Thoracic aorta (tissue), 2 donors: ENCODE results near the gene DCC. TPM values are rescaled to one million over a fixed set of nuclear protein-coding genes. Genes with fewer than 3 reads are reported as not detected.

Experiments used
- ATAC-seq: fragments of 150-250 bp; one replicate; pipeline ENCODE4 v1.8.0; 2017; ENCODE audit warnings: low read depth; ENCODE audit not compliant: insufficient number of reproducible peaks, low FRiP score
- DNase-seq: peaks from one replicate; pipeline ENCODE4 v3.0.0-alpha.2; 2020; ENCODE audit warnings: low spot score
- H3K27ac ChIP-seq, 2 donors: fragments of 200-600 bp; sonication (generic); 1 replicate in 1 of 2; 2 replicates in 1 of 2; pipeline ENCODE4 v1.5.1; 2016; ENCODE audit warnings: mild to moderate bottlenecking in 2 of 2, moderate library complexity in 2 of 2
- H3K27me3 ChIP-seq: fragments of 200-600 bp; sonication (generic); replicated peaks from 2 replicates; pipeline ENCODE4 v1.6.0; 2016; ENCODE audit warnings: mild to moderate bottlenecking; ENCODE audit not compliant: insufficient read depth
- H3K36me3 ChIP-seq: fragments of 200-600 bp; sonication (generic); one replicate; pipeline ENCODE4 v1.5.1; 2016
- H3K4me1 ChIP-seq, 2 donors: fragments of 200-600 bp; sonication (generic); 1 replicate in 1 of 2; 2 replicates in 1 of 2; pipeline versions ENCODE4 v1.5.1 to v1.6.0; 2016; ENCODE audit warnings: low read depth in 2 of 2, mild to moderate bottlenecking in 1 of 2; ENCODE audit not compliant: control insufficient read depth in 1 of 2
- H3K4me3 ChIP-seq: fragments of 200-600 bp; sonication (generic); 2 replicates; pipeline ENCODE4 v1.5.1; 2016; ENCODE audit warnings: mild to moderate bottlenecking
- H3K9me3 ChIP-seq: fragments of 200-600 bp; sonication (generic); 2 replicates; pipeline ENCODE4 v1.5.1; 2016
- total RNA-seq, 2 donors: library from RNA; depleted of rRNA; stranded (reverse); fragments of >200 nt; gene quantifications; one replicate each; pipeline versions ENCODE4 v1.1.0 to v1.2.3, GENCODE V29; 2016
- TF ChIP-seq, protein P1 (sequence below): fragments of 200-600 bp; sonication (generic); IDR thresholded peaks from one replicate; pipeline ENCODE4 v1.5.1; 2019; ENCODE audit warnings: antibody characterized with exemption

DCC gene
- total RNA-seq, 2 donors from 2014 or later = not detected

DNA sequence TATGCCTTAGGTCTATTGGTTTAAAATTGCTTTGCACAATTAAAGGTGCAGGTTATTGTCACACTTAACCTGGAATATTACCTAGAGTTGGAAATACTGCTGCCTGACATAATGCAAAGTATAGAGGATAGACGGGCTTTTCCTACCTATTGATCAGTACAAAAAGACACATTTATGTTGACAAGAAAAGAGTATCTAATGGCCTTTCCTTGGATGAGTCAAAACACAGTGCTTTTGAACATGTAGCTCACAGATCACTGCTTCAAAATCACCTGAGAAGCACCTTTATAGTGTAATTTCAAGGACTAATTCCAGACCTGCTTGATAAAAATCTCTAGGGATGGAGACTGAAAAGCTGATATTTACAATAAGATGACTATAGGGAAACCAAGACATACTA lies 262.8 kb downstream of the DCC start:
- Histone ChIP-seq H3K36me3 (no peaks in the 10 kb centered on the region), H3K27ac (no peak overlapping the region), H3K4me3 (no peak overlapping the region), H3K9me3 (no peaks in the 10 kb centered on the region), H3K4me1 (no peaks in the 10 kb centered on the region), H3K27me3 (no peaks in the 10 kb centered on the region)
- TF ChIP-seq, protein P1, sequence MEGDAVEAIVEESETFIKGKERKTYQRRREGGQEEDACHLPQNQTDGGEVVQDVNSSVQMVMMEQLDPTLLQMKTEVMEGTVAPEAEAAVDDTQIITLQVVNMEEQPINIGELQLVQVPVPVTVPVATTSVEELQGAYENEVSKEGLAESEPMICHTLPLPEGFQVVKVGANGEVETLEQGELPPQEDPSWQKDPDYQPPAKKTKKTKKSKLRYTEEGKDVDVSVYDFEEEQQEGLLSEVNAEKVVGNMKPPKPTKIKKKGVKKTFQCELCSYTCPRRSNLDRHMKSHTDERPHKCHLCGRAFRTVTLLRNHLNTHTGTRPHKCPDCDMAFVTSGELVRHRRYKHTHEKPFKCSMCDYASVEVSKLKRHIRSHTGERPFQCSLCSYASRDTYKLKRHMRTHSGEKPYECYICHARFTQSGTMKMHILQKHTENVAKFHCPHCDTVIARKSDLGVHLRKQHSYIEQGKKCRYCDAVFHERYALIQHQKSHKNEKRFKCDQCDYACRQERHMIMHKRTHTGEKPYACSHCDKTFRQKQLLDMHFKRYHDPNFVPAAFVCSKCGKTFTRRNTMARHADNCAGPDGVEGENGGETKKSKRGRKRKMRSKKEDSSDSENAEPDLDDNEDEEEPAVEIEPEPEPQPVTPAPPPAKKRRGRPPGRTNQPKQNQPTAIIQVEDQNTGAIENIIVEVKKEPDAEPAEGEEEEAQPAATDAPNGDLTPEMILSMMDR = no peak
- no peak for ATAC-seq
- DNase-seq = no peak

DNA sequence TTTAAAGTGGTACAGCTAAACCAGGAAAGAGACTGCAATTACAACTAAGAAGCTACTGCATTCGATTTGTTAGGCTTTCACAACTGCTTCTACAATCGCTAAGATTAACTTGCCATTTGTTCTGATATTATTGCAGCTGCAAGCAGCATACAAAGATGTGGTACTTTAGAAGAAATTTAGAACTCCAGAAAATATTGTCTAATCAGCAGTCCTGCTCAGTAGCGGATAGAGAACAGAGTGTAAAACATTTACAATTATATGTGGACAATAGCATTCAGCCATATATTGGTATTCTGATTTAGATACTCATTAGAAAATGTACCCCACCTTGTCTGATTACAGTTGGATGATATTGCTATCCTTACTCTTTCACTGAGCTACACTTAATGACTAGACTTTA lies 265.3 kb downstream of the DCC start:
- H3K27ac ChIP-seq = no peak overlapping the region

GRCh38 chr18:52607985-52608384 lies 268.0 kb downstream of the DCC start:
- Histone ChIP-seq H3K4me1 (no peaks in the 10 kb centered on the region), H3K9me3 (no peaks in the 10 kb centered on the region), H3K27me3 (no peaks in the 10 kb centered on the region), H3K4me3 (no peak overlapping the region), H3K27ac (no peak overlapping the region), H3K36me3 (no peaks in the 10 kb centered on the region)
- no peak for DNase-seq
- TF ChIP-seq, protein P1 = no peak
- ATAC-seq = no peak

More for the DNA sequence above, 265.3 kb downstream of the DCC start:
- ATAC-seq (no peak), DNase-seq (no peak)
- H3K4me3 ChIP-seq = no peak overlapping the region
- H3K4me1 ChIP-seq = no peaks in the 10 kb centered on the region
- no peaks in the 10 kb centered on the region for H3K36me3 ChIP-seq
- TF ChIP-seq, protein P1 = no peak
- no peaks in the 10 kb centered on the region for H3K9me3 ChIP-seq
- no peaks in the 10 kb centered on the region for H3K27me3 ChIP-seq

- Histone ChIP-seq H3K27me3 (no peaks in the 10 kb centered on the region), H3K4me3 (no peak overlapping the region), H3K9me3 (no peaks in the 10 kb centered on the region), H3K4me1 (no peaks in the 10 kb centered on the region), H3K27ac (no peak overlapping the region), H3K36me3 (no peaks in the 10 kb centered on the region)
- DNase-seq = no peak
- ATAC-seq = no peak
- TF ChIP-seq, protein P1 = no peak
Observed at GRCh38 chr18:52610451-52611115, 270.6 kb downstream of the DCC start.

DNA sequence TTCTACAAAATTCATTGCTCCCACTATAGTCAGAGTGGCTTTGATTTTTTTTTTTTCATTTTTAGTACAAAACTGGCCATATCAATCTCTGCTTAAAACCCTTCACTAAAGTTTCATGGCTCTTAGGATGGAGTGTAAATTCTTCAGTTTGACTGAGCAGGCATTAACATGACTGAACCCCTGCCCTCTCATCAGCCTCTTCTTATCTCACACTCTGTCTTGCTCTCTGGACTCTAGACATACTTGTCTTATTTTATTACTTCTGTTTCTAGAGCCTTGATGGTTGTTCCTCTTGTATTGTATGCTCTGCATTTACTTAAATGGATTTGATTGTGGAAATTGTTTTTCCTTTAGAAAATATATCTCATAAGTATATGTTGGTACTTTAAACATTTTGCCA lies 272.4 kb downstream of the DCC start:
- TF ChIP-seq, protein P1 = no peak
- ATAC-seq = no peak
- H3K36me3 ChIP-seq = no peaks in the 10 kb centered on the region

More for the DNA sequence above, 272.4 kb downstream of the DCC start:
- no peaks in the 10 kb centered on the region for H3K27me3 ChIP-seq
- no peaks in the 10 kb centered on the region for H3K4me1 ChIP-seq
- H3K9me3 ChIP-seq = no peaks in the 10 kb centered on the region
- no peak for DNase-seq
- no peak overlapping the region for H3K27ac ChIP-seq
- no peak overlapping the region for H3K4me3 ChIP-seq
